GM19240 (cell line): ENCODE data around the gene MTF1.
A peak's percentile ranks its signal among the peaks of the same experiment; 100 is the strongest.

Experiments used
- DNase-seq: peaks from one replicate; pipeline ENCODE4 v3.0.0; 2011; ENCODE audit warnings: low spot score; ENCODE audit not compliant: insufficient read length

MTF1 gene

DNA sequence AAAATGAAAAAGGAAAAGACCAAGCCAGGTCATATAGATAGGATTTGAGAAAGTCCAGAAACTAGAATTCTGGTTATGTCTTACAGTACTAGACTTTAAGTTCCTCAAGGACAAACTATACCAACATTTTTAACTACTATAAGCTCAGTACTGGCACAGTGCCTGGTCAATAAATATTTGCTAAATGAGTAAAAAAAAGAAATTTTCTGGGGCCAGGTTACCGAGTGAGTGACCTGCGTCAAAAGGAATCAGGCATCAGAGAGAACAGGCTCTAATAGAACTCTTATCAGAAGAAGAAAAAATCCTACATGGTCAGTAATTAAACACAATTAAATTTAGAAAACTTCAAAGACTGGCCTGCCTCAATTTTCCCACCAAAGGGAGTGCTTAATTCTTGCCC, 27.6 kb downstream of the MTF1 start:
- DNase-seq = no peak

DNA sequence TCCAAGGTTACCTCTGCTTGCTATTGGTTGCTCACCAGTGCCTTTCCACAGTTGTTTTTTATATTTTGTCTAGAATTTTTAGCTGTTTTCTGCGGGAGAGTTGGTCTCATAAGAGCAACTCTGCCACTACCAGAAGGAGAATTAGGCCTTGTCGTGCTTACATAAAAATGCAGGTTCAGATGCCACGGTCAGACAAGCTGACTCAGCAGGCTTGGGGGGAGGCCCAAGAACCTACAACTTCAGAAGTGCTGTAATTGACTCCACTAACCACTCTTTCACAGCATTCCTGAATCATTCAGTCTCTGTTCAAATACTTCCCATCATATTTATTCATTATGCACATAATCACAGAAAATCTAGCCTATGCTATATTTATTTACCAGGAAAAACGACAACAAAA, 28.3 kb downstream of the MTF1 start:
- no peak for DNase-seq

DNA sequence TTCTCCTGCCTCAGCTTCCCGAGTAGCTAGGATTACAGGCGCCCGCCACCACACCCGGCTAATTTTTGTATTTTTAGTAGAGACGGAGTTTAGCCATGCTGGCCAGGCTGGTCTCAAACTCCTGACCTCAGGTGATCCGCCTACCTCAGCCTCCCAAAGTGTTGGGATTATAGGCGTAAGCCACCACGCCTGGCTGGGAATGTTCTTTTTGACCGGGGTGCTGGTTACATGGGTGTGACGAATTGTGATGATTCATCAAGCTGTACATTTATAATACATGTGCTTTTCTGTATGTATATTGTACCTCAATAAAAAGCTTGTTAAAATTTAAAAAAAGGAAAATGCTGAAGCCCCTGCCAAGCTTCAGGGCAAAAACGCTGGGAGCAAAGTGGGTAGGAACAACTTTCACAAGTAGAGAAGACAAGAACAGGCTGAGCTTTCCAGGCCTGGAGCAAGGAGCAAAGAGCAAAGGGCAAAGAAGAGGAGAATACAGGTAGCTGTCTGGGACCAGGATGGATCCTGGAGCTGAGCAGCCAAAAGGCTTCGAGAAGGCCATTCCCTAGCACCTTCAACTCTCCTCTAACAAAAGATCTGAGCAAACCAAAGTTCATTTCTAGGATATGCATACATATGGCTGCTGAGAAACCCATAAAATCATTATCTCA, 30.9 kb downstream of the MTF1 start:
- DNase-seq = no peak

DNA sequence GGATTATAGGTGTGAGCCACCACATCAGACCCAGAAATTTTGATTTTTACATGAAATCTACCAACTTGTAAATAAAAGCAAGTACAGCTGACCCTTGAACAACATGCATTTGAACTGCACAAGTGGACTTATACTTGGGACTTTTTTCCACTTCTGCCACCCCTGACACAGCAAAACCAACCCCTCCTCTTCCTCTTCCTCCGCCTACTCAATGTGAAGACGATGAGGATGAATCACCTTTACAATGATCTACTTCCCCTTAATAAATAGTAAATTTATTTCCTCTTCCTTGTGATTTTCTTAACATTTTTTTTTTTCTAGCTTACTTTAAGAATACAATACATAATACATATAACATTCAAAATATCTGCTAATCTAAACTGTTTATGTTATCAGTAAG, 33.9 kb downstream of the MTF1 start:
- DNase-seq = no peak

DNA sequence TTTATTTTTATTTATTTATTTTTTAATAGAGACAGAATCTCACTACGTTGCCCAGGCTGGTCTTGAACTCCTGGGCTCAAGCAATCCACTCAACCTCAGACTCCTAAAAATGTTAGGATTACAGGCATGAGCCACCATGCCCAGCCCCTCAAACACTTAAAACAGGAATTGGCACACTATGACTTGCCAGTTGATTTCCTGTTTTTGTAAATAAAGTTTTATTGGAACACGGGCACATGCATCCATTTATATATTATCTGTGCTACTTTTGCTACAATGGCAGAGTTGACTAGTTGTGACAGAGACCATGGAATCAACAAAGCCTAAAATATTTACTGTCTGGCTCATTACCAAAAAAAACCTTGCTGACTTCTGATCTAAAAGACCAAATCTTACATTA, 35.4 kb downstream of the MTF1 start:
- no peak for DNase-seq

DNA sequence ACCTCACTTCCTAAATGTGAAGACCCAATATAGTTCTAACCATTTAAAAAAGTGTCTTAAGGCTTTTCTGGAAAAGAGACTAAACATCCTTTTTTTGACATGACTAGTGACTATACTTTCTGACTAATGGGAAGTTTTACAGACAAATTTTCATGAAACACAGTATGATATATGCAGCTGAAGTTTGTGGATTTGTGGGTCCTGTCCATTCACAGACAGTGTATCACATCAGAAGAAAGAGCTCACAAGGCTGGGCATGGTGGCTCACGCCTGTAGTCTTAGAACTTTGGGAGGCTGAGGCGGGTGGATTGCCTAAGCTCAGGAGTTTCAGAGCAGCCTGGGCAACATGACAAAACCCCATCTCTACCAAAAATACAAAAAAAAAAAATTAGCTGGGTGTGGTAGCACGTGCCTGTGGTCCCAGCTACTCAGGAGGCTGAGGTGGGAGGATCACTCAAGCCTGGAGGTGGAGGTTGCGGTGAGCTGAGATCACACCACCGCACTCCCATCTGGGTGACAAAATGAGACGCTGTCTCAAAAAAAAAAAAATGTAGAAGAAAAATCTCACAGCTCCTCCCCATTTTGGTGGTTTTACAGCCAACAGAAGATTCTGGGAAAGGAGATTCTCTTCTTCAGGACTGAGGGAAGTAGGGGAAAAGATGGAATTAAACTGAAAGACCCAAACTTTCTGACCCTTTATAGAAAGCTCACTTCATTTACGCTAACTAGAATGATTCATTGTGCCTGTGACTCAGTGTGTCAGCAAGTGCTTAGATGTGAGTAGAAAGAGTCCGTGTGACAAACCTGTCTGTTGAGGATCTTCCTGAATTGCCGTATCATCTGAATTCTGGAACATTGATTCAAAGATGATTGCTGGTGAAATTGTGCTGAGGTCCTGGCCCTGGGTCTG, 36.2 kb downstream of the MTF1 start:
- no peak for DNase-seq

DNA sequence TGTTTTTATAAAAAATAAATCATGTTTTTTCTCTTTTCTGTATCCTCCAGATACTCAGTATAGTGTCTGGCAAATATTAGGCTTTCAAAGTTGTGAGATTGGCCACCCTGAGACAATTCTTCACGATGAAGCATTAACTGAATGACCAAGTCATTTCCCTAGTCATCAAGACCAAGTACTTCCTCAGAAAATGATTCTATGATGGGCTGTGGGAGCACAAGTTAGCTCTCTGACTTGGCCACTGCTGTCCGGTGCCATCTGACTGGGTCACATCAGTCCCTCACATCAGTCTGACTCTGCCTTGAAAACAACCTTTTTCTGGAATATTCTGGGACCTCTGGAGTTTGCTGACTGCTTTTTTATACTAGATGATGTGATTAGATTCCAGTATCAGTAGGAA, 37.9 kb downstream of the MTF1 start:
- no peak for DNase-seq

DNA sequence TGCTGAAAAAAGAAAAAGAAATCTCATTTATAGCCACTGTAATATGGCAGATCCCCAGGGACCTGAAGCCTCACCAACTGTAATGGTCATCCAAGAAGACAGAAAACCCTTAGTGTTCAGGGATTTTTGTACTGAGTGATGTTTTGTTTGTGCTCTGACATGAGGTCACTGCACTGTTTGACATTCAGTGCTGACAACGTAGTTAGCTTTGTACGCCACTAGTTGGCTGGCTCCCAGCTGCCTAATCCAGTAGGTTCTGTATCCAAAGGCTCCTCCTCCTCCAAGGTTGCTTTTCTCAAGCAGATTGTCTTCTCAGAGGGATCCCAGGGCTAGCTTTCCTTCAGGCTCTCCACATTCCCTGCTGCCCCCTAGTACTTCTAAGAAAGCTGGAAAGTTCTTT, 41.9 kb downstream of the MTF1 start:
- no peak for DNase-seq

DNA sequence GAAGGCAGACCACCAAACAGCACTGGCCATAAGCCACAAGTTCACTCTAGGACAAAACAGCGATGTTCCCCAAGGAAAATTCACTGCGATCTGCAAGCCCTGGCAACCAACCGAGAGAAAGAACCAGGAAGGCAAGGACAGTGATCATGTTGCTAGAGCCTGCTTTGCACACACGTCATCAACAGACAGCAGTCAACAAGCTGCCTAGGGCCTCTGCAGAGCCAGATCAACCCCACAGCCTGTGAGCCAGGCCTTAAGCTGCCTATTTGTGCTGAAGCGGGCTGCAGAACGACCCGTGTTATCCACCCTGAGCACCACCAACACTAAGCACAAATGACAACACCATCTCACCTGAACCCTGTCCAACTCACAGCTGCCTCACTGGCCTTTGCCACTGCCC, 45.1 kb downstream of the MTF1 start:
- DNase-seq = no peak

DNA sequence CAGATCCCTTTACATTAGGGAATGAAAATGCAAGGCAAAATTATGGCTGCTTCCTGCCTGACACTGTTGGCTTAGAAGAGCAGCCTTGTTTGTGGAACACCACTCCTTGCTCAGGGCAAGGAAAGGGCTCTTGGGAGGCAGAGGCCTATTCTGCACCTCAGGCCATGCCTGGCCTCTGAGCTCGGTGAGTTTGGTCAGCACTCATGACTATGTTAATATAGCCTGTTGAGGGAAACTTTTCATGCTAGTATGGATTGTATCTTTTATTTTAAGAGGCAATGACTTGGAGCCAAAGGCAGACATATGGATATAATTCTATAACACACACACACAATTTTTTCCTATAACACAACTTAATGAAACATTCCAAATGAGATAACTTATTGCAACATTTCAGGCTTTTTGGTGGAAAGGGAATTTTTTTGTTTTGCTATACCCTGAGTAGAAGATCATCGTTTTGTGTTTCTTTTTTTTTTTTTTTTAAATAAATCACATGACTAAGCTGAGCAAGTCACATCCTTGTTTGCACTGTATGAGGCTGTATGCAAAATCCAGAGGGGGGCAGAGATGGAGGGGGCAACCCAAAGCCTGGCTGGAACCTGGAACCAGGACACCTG, 45.8 kb downstream of the MTF1 start:
- DNase-seq = no peak

DNA sequence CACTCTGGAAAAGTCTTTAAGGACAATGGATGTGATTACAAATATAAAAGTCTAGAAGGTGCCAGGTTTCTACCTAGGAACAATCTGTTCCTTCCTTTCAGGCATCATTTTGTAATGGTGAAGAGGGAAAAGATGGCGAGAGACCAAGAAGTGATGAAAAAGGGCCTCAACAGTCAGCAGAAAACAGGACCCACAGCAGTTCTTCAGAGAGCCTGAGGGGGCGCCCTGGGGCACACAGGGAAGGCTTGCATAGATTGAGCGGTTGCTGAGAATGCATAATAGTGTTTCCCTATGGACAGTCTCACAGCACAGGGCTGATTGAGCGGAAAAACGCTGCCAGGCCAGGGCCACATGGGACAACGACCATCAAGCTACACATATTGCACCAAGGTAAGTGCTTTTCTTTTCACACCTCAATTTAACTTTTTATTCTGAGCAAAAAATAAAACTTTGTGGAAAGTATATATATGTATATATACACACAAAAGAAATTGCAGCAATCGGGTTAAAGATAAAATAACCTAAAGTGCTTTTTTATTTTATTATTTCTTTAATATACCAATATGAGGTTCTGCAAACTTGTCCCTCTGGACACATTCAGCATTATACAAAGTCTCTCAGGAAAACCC, 48.3 kb downstream of the MTF1 start:
- peak; percentile 52 for DNase-seq

DNA sequence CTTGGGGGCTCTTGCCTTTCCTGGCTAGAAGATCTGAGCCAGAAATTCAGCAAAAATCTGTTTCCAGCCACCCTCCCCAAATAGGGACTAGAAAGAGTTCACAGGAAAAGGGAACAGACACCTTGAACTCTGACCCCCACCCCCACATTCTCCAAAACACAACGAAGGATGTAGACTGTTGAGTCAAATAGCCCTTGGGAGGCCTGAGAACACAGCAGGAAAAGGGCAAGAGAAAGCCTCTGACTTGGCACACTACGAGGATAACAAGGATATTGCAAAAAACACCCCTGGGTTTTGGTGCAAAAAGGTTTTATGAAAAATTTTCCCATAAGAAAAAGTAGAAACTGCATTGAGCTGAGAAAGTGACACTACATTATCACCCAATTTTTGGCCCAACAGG, 49.5 kb downstream of the MTF1 start:
- no peak for DNase-seq

DNA sequence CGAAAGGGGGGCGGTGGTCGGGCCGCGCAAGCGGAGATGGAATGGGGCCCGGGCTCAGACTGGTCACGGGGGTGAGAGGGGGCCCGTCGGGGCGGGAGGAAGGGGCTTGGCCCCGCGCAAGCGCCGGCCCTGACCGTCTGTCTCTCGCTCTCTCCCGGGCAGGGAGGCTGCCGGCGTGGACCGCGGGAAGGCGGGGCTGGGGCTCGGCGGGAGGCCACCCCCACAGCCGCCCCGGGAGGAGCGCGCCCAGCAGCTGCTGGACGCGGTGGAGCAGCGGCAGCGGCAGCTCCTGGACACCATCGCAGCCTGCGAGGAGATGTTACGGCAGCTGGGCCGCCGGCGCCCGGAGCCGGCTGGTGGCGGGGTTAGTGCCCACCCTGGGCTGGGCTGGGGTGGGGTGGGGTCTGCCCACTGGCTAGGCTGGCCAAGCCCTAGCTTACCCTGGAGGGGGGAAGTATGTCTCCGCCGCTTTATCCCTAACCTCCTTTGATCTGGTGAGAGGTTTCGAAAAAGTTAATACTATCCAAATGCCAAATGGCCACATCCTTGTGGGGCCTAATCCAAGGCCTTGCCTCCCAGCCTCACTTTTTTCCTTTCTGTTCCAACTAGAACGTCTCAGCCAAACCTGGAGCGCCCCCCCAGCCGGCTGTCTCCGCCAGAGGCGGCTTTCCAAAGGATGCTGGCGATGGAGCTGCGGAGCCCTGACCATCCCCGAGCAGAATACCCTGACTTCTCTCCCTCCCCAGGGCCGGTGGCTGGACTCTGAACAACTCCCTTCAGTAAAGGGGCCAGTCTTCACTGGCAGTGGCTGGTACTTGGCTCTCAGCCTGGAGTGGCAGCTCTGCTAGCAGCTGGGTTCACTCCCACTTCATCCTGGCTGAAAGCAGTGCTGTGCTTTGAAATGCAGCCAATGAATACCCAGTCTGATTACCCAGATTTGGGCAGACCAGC, 50.7 kb downstream of the MTF1 start:
- no peak for DNase-seq

DNA sequence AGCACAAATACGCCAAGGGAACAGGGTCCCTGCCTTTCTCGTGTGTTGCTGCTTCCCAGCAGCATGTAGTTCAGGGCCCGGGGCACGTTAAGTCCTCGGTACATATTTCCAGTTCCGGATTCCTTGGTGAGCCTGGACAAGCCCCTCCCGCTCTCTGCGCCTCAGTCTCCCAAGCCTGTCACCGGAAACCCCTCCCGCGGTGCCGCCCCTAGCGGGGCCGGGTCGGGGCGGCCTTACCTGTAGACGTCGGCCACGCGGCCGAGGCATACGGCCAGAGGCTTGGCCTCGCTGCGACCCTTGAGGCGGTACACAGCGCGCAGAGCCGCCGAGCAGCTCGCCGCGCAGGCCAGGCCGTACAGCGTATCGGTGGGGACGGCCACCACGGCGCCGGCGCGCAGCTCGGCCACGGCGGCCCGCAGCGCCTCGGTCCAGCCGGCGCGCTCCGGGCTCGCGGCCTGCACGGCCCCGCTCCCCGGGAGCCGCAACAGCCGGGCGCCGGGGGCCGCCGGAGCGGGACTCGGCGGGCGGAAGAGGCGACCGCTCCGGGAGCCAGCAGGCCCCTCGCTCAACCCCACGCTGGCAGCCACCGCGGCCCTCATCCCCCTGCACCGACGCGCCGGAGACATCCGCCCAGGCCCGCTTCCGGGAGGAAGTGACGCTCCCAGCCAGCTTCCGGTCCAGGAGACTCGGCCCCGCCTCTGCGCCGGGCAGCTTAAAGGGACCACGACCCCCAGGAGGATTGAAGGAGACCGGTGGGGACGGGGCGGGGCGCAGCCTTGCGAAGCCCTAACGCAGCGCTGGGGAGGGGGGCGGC, 51.6 kb downstream of the MTF1 start, which contains the start of the genes C1orf122 and YRDC:
TSS of gene C1orf122 (plus strand) at position 236 of the 814 bp plus-strand sequence. CDS start 615 bp downstream, outside the sequence.
TSS of gene YRDC (minus strand) at position 654 of the 814 bp plus-strand sequence. CDS start at position 626, 28 bp downstream.
- peak; percentile 99 for DNase-seq

DNA sequence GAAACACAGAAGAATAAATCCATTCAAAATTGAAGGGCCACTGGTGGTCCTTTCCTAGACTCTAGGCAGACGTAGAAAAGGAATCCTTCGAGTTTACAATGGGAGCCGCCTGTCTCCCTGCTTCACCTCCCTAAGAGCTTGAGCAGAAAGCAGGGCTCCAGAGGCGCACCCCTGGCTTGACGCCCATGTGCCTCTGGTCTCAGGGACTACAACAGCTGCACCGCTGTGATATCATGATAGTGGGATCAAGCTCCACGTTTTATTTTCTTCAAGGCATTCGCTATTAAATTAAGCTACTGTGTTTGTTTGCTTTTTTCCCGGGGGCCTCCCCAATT, 52.2 kb downstream of the MTF1 start:
- no peak for DNase-seq

DNA sequence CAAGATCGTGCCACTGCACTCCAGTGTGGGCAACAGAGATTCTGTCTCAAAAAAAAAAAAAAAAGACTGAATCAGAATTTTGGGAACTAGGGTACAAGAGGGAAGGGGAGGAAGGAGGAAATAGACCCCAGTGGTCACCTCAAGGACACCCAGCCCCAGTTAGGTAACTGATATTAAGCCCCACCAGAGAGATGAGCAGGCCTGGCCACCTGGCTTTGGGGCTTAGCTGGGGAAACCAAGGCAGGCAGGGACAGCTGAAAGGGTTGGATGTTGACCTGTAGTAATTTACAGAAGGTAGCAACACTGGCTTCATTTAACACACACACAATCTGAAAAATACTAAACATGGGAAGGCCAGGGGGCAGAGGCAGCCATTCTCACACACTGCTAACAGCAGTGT, 57.0 kb downstream of the MTF1 start:
- no peak for DNase-seq

DNA sequence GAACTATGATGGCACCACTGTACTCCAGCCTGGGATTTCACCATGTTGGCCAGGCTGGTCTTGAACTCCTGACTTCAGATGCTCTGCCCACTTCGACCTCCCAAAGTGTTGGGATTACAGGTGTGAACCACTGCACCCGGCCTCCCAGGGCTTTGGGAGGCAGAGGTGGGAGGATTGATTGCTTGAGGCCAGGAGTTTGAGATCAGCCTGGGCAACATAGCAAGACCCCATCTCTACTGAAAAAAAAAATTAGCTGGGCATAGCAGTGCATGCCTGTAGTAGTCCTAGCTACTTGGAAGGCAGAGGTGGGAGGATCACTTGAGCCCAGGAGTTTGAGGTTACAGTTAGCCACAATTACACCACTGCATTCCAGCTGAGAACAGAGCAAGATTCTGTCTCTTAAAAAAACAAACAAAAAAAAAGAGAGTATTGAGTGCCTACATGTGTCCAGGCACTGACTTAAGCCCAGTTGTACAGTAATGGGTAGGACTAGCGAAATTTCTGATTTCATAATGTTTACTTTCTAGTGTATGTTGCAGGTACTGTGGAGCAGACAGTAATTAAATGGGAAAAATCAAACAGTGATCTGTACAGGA, 61.5 kb downstream of the MTF1 start:
- no peak for DNase-seq

DNA sequence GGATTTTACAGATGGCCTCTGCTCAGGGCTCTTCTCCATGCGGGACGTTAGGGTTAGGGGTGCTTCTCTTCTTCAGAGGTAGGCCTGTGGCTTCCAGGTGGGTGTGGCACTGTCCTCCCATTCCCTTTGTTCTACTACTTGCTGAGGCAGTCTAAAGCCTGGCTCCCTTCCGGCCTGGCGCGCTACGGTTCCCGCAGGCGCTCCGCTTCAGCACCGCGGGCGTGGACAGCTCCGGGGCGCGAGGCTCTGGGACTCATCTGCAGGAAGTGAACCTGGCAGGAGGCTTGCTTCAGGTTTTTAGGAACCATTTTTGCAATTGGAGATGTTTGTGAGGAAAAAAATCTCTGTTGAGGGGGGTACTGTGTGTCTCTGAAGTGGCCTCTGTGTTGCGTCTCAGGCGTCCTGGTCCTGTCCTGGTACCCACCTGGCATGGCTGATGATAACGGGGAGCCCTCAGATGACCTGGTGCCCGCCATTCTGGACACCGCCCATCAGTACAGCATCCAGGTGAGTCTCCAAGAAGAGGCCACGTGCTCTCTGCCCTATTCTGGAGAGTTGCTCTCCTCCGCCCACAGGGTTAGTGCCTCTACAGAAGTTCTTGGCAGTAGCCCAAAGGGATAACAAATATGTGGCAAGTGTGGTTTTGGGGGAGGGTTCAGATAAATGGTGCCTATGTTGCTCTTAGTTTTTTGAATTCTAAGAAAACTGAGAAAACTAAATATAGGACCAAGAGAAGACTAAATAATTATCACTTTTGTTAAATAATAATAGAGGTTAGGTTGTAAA, 63.9 kb downstream of the MTF1 start:
- no peak for DNase-seq
